ENCODE results near the gene BCAS3.
"Not testable (repeated sequence)": the region's sequence is repeated elsewhere in the genome, so short reads cannot be mapped to it uniquely, and the experiment has no call there.

Gene BCAS3

GRCh38 chr17:60947100-60947499 lies 269.4 kb downstream of the BCAS3 start:
- no peak for DNase-seq

- no peak for DNase-seq
Measured at GRCh38 chr17:60947543-60947942, 269.9 kb downstream of the BCAS3 start.

GRCh38 chr17:60952747-60953146 lies 275.1 kb downstream of the BCAS3 start:
- DNase-seq = no peak

- no peak for DNase-seq
Measured at GRCh38 chr17:60959011-60959410, 281.4 kb downstream of the BCAS3 start.

- no peak for DNase-seq
Measured at GRCh38 chr17:60959696-60960095, 282.0 kb downstream of the BCAS3 start.

- no peak for DNase-seq
Measured at GRCh38 chr17:60960398-60961065, 282.9 kb downstream of the BCAS3 start.

GRCh38 chr17:60964160-60964559 lies 286.5 kb downstream of the BCAS3 start:
- DNase-seq = no peak

GRCh38 chr17:60968266-60968665 lies 290.6 kb downstream of the BCAS3 start:
- DNase-seq = no peak

GRCh38 chr17:60969500-60970037 lies 291.9 kb downstream of the BCAS3 start:
- DNase-seq = no peak

GRCh38 chr17:60970741-60971140 lies 293.1 kb downstream of the BCAS3 start:
- no peak for DNase-seq

GRCh38 chr17:60971515-60972369 lies 294.1 kb downstream of the BCAS3 start:
- DNase-seq = peak; percentile 50

GRCh38 chr17:60976861-60977260 lies 299.2 kb downstream of the BCAS3 start:
- DNase-seq = not testable (repeated sequence)

- DNase-seq = no peak
Measured at GRCh38 chr17:60989379-60989778, 311.7 kb downstream of the BCAS3 start.

GRCh38 chr17:60989846-60990245 lies 312.2 kb downstream of the BCAS3 start:
- DNase-seq = no peak

GRCh38 chr17:60993497-60993896 lies 315.8 kb downstream of the BCAS3 start:
- no peak for DNase-seq

GRCh38 chr17:60995680-60996079 lies 318.0 kb downstream of the BCAS3 start:
- DNase-seq = no peak

- no peak for DNase-seq
Measured at GRCh38 chr17:61000911-61001310, 323.3 kb downstream of the BCAS3 start.

- no peak for DNase-seq
Measured at GRCh38 chr17:61002316-61002736, 324.7 kb downstream of the BCAS3 start.

GRCh38 chr17:61005358-61005757 lies 327.7 kb downstream of the BCAS3 start:
- no peak for DNase-seq

- DNase-seq = not testable (repeated sequence)
Measured at GRCh38 chr17:61005958-61006357, 328.3 kb downstream of the BCAS3 start.

- DNase-seq = no peak
Measured at GRCh38 chr17:61007980-61008379, 330.3 kb downstream of the BCAS3 start.

GRCh38 chr17:61009663-61010062 lies 332.0 kb downstream of the BCAS3 start:
- no peak for DNase-seq

GRCh38 chr17:61010661-61011170 lies 333.1 kb downstream of the BCAS3 start:
- no peak for DNase-seq

GRCh38 chr17:61011251-61011650 lies 333.6 kb downstream of the BCAS3 start:
- no peak for DNase-seq
